ENCODE data around the gene DLGAP1. TPM values are rescaled to one million over a fixed set of nuclear protein-coding genes. Genes with fewer than 3 reads are reported as not detected.

DLGAP1 gene
- total RNA-seq, 1 experiment from 2014 or later = 23.2 TPM

GRCh38 chr18:3525870-3526420, 929.2 kb downstream of the DLGAP1 start:
- H3K4me1 Mint-ChIP-seq = peaks cover 38 to 42% of the 10 kb centered on the region in 2 experiments
- H3K9me3 Mint-ChIP-seq = peaks cover 10 to 12% of the 10 kb centered on the region in 2 experiments

More at GRCh38 chr18:3525870-3526420, 929.2 kb downstream of the DLGAP1 start:
- H3K4ac ChIP-seq (ENCODE audit: low read depth, low read length) = no peak overlapping the region; the same call in 1 of the 2 replicates
- peak overlapping the region; percentile 64 for H2BK12ac ChIP-seq (ENCODE audit: insufficient read length, low read depth, low read length)
- peak overlapping the region; percentile 8 for H2BK120ac ChIP-seq (ENCODE audit: low read depth, low read length, poor library complexity, severe bottlenecking)
- H4K20me1 ChIP-seq (ENCODE audit: control insufficient read depth, insufficient read depth, insufficient read length) = no peaks in the 10 kb centered on the region
- H2AFZ ChIP-seq (ENCODE audit: low read length) = no peak overlapping the region
- no peaks in the 10 kb centered on the region for H3K9me3 ChIP-seq (ENCODE audit: control insufficient read depth, low read depth, low read length)
- peaks cover 10% of the 10 kb centered on the region; the same call in 1 of the 2 replicates for H3K4me1 ChIP-seq (ENCODE audit: insufficient read depth, low read length)
- peak overlapping the region; percentile 55 for H3K18ac ChIP-seq (ENCODE audit: insufficient read length, low read depth, low read length)
- Mint-ChIP-seq H3K27ac (peak overlapping the region; percentile 38 to 88 (median 76); a peak in 6 of 7 replicates), H3K36me3 (ENCODE audit: insufficient read depth in 1 of 3, low read depth in 3 of 3) (peaks cover 8 to 14% (median 13%) of the 10 kb centered on the region in 3 experiments), H3K4me3 (no peak overlapping the region; a peak in 1 of 5 replicates), H3K27me3 (ENCODE audit: low read depth) (no peaks in the 10 kb centered on the region)
- no peaks in the 10 kb centered on the region for H3K79me1 ChIP-seq (ENCODE audit: insufficient read depth, low read depth, low read length, poor library complexity, severe bottlenecking)
- no peak overlapping the region for H3K9ac ChIP-seq (ENCODE audit: extremely low read depth, insufficient read length, low read length)
- H3K14ac ChIP-seq (ENCODE audit: insufficient read depth, low read length) = peak overlapping the region; percentile 60; the same call in 1 of the 2 replicates
- H3K79me2 ChIP-seq (ENCODE audit: insufficient read depth, low read length) = no peaks in the 10 kb centered on the region
- TF ChIP-seq CTCF (conservative IDR thresholded peaks at IDR 0.05) = no peak
- WGBS (ENCODE audit: extremely low coverage, insufficient read length, low lambda C conversion rate) = no CpG with 5 or more reads among the region's 10 CpGs
- H3K4me2 ChIP-seq (ENCODE audit: insufficient read depth, insufficient read length, low read length) = no peak overlapping the region
- H2BK5ac ChIP-seq (ENCODE audit: insufficient read length, low read length) = no peak overlapping the region
- H2BK20ac ChIP-seq (ENCODE audit: low read depth, low read length, poor library complexity, severe bottlenecking) = no peak overlapping the region
- H3K27me3 ChIP-seq (ENCODE audit: insufficient read depth, low read length) = no peaks in the 10 kb centered on the region
- H3T11ph ChIP-seq (ENCODE audit: low read length) = no peak overlapping the region
- no peak overlapping the region for H2BK15ac ChIP-seq (ENCODE audit: low read depth, low read length)
- no peak overlapping the region for H4K91ac ChIP-seq (ENCODE audit: insufficient read length, low read depth, low read length)
- DNase-seq = no peak
- no peak overlapping the region for H4K5ac ChIP-seq (ENCODE audit: insufficient read length, low read depth, low read length)
- H3K27ac ChIP-seq (ENCODE audit: insufficient read length, low read depth, low read length) = peak overlapping the region; percentile 87
- H4K8ac ChIP-seq (replicated peaks; ENCODE audit: insufficient read length, low read depth, low read length) = no peak overlapping the region
- H3K23ac ChIP-seq (ENCODE audit: insufficient read length, low read depth, low read length) = no peak overlapping the region
- no peak overlapping the region for H2AK5ac ChIP-seq (ENCODE audit: insufficient read length, low read length)
- H3K56ac ChIP-seq (ENCODE audit: insufficient read length, low read depth, low read length) = no peak overlapping the region
- H3K23me2 ChIP-seq (ENCODE audit: insufficient read length, low read depth, low read length, poor library complexity, severe bottlenecking) = no peaks in the 10 kb centered on the region
